HG03565 (cell line): ENCODE measurements around the gene TBCD.
"Not testable (repeated sequence)": the region's sequence is repeated elsewhere in the genome, so short reads cannot be mapped to it uniquely, and the experiment has no call there.

Source experiments
- ATAC-seq: cut with Tn5 transposase; IDR thresholded peaks from one replicate; pipeline ENCODE4 v1.9.1; 2021; ENCODE audit warnings: mild to moderate bottlenecking, moderate library complexity; ENCODE audit not compliant: unreplicated experiment

TBCD gene

DNA sequence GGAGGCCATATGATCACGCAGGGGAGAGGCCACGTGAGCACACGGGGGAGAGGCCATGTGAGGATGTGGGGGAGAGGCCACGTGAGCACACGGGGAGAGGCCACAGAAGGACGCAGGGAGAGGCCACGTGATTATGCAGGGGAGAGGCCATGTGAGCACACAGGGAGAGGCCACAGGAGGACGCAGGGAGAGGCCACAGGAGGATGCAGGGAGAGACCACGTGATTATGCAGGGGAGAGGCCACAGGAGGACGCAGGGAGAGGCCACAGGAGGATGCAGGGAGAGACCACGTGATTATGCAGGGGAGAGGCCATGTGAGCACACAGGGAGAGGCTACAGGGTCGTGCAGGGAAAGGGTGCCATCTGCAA, 232.4 kb downstream of the TBCD start:
- not testable (repeated sequence) for ATAC-seq

- ATAC-seq = no peak
Measured at GRCh38 chr17:82984751-82985427, 233.0 kb downstream of the TBCD start.

DNA sequence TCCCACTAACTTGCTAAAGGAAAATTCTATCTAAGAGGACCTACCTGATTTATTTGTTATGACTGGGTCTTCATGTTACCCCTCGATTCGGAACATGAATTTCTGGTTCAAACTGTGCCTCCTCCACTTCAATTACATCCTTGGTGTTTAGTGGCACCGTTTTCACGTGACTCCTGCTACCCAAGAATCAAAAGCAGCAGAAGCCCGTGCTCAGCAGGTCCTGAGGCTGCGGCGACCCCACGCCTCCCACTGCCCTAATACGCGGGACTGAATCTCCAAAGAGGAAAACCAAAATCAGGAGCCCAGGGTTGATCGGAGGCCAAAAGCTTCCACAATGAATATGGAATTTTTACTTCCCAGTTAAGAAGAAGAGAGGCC, 233.6 kb downstream of the TBCD start:
- no peak for ATAC-seq

GRCh38 chr17:82985973-82986372, 234.1 kb downstream of the TBCD start:
- no peak for ATAC-seq

GRCh38 chr17:82989051-82989450, 237.2 kb downstream of the TBCD start:
- not testable (repeated sequence) for ATAC-seq

DNA sequence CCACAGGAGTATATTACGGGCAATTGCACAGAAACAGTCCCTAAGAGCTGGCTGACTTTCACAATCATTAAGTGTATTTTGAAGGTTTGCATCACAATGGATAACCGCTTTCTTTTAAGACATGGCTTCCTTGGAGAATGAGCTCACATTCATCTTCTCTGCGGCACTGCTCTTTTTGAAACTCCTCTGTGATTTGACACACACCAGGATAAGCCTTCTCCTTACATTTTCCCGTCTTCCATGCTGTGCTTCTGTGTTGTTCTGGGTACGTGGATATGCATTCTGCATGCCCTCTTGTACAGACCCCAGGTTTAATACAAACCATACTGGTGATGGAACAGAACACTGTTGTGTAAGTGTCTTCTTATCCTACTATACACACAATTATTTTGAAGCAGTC, 238.0 kb downstream of the TBCD start:
- ATAC-seq = no peak

GRCh38 chr17:82993005-82993404, 241.1 kb downstream of the TBCD start:
- no peak for ATAC-seq
